HG03469 (cell line): ENCODE measurements around the gene AKAP1.
A peak's percentile ranks its signal among the peaks of the same experiment; 100 is the strongest.
"Not testable (repeated sequence)": the region's sequence is repeated elsewhere in the genome, so short reads cannot be mapped to it uniquely, and the experiment has no call there.

ENCODE experiments used
- ATAC-seq: cut with Tn5 transposase; IDR thresholded peaks from one replicate; pipeline ENCODE4 v1.9.1; 2021; ENCODE audit warnings: mild to moderate bottlenecking, moderate library complexity, moderate number of reproducible peaks; ENCODE audit not compliant: unreplicated experiment

AKAP1 gene

GRCh38 chr17:57075785-57076184, 9.3 kb upstream of the AKAP1 start:
- no peak for ATAC-seq

GRCh38 chr17:57077000-57077399, 8.0 kb upstream of the AKAP1 start:
- ATAC-seq: no peak

- no peak for ATAC-seq
Measured at GRCh38 chr17:57078274-57078673, 6.8 kb upstream of the AKAP1 start.

GRCh38 chr17:57080718-57081117, 4.3 kb upstream of the AKAP1 start:
- no peak for ATAC-seq

GRCh38 chr17:57082441-57082840, 2.6 kb upstream of the AKAP1 start:
- ATAC-seq: no peak

GRCh38 chr17:57084361-57084801, 665 bp upstream of the AKAP1 start:
- no peak for ATAC-seq

GRCh38 chr17:57085448-57086068, 512 bp downstream of the AKAP1 start:
- ATAC-seq: peak; percentile 15

- ATAC-seq: no peak
Measured at GRCh38 chr17:57086069-57086930, 1.3 kb downstream of the AKAP1 start.

- no peak for ATAC-seq
Measured at GRCh38 chr17:57088298-57088697, 3.3 kb downstream of the AKAP1 start.

- ATAC-seq: no peak
Measured at GRCh38 chr17:57089391-57089790, 4.3 kb downstream of the AKAP1 start.

GRCh38 chr17:57090560-57091185, 5.6 kb downstream of the AKAP1 start:
- ATAC-seq: no peak

- no peak for ATAC-seq
Measured at GRCh38 chr17:57091186-57091618, 6.2 kb downstream of the AKAP1 start.

GRCh38 chr17:57092171-57092570, 7.1 kb downstream of the AKAP1 start:
- no peak for ATAC-seq

- no peak for ATAC-seq
Measured at GRCh38 chr17:57092779-57093178, 7.7 kb downstream of the AKAP1 start.

- ATAC-seq: no peak
Measured at GRCh38 chr17:57096472-57097202, 11.6 kb downstream of the AKAP1 start.

- no peak for ATAC-seq
Measured at GRCh38 chr17:57097832-57098421, 12.9 kb downstream of the AKAP1 start.

GRCh38 chr17:57099165-57099564, 14.1 kb downstream of the AKAP1 start:
- ATAC-seq: peak; percentile 77

- no peak for ATAC-seq
Measured at GRCh38 chr17:57102122-57102521, 17.1 kb downstream of the AKAP1 start.

- not testable (repeated sequence) for ATAC-seq
Measured at GRCh38 chr17:57102660-57103059, 17.6 kb downstream of the AKAP1 start.

GRCh38 chr17:57104461-57105175, 19.6 kb downstream of the AKAP1 start:
- ATAC-seq: no peak
